BE2C (cell line): Measurements from ENCODE around the gene TSHR.

Source experiments
- DNase-seq: peaks from one replicate; pipeline ENCODE4 v3.0.0-alpha.2; 2020
- H3K27me3 ChIP-seq: fragments of 250-450 bp; sonication (Bioruptor Pico); 2 replicates; pipeline ENCODE4 v1.5.1; 2020; ENCODE audit warnings: mild to moderate bottlenecking
- H3K36me3 ChIP-seq: fragments of 250-450 bp; sonication (Bioruptor Pico); 2 replicates; pipeline ENCODE4 v1.5.1; 2020; ENCODE audit warnings: mild to moderate bottlenecking
- H3K4me1 ChIP-seq: fragments of 250-450 bp; sonication (Bioruptor Pico); 2 replicates; pipeline ENCODE4 v1.5.1; 2020
- H3K4me3 ChIP-seq: 2 replicates; pipeline ENCODE4 v1.5.1; 2011; ENCODE audit warnings: low read depth, low read length
- H3K9me3 ChIP-seq: fragments of 250-450 bp; sonication (Bioruptor Pico); 2 replicates; pipeline ENCODE4 v1.5.1; 2020
- TF ChIP-seq, protein P1 (sequence below): IDR thresholded peaks from 2 replicates; pipeline ENCODE4 v1.5.1; 2012; ENCODE audit warnings: mild to moderate bottlenecking, low read depth, low read length

The TSHR gene

DNA sequence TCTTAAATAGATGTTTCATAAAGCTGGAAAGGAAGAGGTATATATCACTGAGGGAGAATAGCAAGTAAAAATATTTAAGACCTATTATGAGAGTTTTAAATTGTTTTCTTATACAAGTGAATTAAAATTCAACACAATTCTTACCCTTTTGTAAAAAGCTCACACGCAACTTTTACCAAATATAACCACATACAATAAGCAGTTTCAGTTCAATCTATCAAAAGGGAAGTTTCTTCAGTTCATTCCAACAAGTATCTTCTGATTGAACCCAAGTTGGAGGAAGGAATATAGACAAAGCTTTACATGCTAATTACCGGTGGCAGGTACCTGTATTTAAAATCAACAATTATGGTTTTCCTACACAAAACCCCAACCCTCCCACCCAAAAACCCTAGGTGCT lies 224.2 kb downstream of the TSHR start:
- Histone ChIP-seq H3K4me3 (no peak overlapping the region), H3K27me3 (no peaks in the 10 kb centered on the region), H3K4me1 (no peaks in the 10 kb centered on the region), H3K36me3 (peaks cover 4% of the 10 kb centered on the region; the same call in 1 of the 2 replicates), H3K9me3 (no peaks in the 10 kb centered on the region)
- DNase-seq, result no peak
- TF ChIP-seq, protein P1, sequence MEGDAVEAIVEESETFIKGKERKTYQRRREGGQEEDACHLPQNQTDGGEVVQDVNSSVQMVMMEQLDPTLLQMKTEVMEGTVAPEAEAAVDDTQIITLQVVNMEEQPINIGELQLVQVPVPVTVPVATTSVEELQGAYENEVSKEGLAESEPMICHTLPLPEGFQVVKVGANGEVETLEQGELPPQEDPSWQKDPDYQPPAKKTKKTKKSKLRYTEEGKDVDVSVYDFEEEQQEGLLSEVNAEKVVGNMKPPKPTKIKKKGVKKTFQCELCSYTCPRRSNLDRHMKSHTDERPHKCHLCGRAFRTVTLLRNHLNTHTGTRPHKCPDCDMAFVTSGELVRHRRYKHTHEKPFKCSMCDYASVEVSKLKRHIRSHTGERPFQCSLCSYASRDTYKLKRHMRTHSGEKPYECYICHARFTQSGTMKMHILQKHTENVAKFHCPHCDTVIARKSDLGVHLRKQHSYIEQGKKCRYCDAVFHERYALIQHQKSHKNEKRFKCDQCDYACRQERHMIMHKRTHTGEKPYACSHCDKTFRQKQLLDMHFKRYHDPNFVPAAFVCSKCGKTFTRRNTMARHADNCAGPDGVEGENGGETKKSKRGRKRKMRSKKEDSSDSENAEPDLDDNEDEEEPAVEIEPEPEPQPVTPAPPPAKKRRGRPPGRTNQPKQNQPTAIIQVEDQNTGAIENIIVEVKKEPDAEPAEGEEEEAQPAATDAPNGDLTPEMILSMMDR, result no peak

DNA sequence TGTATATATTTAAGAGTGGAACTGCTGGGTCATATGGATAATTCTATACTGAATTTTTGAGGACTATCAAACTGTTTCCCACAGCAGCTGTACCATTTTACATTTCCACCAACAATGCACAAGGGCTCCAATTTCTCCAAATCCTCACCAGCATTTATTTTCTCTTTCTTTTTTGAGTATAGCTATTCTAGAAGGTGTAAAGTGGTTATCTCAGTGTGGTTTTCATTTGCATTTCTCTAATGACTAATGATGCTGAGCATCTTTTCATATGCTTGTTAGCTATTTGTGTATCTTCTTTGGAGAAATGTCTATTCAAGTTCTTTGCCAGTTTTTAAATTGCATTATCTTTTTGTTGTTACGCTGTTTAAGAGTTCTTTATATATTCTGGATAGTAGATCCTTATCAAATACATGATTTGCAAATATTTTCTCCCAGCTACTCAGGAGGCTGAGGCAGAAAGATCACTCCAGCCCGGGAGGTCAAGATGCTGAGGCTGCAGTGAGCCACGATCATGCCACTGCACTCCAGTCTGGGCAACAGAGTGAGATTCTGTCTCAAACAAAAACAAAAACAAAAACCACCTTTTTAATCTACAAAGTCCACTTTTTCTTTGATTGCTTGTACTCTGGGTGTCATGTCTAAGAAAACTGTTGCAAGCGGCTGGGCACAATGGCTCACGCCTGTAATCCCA lies 232.6 kb downstream of the TSHR start:
- H3K36me3 ChIP-seq, result peaks cover 28% of the 10 kb centered on the region

DNA sequence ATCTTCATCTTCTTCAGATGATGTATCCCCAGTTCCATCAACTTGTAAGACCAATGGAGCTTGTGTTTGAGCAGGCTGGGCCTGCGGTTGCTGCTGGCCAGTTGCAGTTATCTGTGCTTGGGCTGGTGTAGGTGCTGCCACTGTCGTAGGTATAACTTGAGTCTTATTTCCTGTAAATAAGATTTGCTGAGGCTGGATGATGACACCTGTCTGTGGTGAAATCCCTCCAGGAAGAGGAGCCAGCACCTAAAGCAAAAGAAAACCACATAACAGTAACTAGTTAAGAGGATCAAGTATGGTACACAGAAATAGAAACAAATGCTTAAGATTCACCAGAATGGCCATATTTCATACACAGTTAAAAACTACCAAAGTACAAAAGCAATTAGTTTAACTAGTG lies 237.2 kb downstream of the TSHR start:
- Histone ChIP-seq H3K9me3 (no peaks in the 10 kb centered on the region), H3K27me3 (no peaks in the 10 kb centered on the region), H3K36me3 (peaks cover 44% of the 10 kb centered on the region), H3K4me3 (no peak overlapping the region), H3K4me1 (no peaks in the 10 kb centered on the region)
- TF ChIP-seq, protein P1, result no peak
- DNase-seq, result no peak

More for the DNA sequence above, 232.6 kb downstream of the TSHR start:
- TF ChIP-seq, protein P1, result no peak
- no peak overlapping the region for H3K4me3 ChIP-seq
- H3K27me3 ChIP-seq, result no peaks in the 10 kb centered on the region
- H3K9me3 ChIP-seq, result no peaks in the 10 kb centered on the region
- DNase-seq, result no peak
- H3K4me1 ChIP-seq, result no peaks in the 10 kb centered on the region

DNA sequence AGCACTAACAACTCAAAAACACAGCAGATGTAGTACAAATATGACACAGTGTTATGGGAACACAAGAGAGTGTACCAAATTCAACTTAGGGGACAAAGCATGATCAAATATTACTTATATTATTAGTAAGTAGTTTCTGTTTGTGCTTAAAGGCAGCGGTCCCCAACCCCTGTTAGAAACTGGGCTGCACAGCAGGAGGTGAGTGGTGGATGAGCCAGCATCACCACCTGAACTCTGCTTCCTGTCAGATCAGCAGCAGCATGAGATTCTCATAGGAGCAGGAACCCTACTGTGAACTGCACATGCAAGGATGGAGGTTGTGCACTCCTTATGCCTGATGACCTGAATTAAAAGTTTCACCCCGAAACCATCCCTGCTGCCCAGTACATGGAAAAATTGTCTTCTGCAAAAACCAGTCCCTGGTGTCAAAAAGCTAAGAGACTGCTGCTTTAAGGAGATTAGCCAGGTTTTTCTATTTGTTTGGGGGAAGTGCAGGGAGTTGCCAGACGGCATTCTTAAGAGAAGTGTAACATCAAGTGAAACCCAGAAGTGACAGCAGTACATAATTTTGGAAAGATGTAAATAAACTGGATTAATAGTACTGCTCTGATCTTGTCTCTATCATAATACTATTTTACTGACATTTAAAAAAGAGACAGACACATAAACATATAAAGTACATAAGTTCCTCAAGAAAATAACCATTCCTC lies 238.7 kb downstream of the TSHR start:
- DNase-seq, result no peak
- Histone ChIP-seq H3K4me1 (no peaks in the 10 kb centered on the region), H3K27me3 (no peaks in the 10 kb centered on the region), H3K36me3 (peaks cover 42% of the 10 kb centered on the region), H3K4me3 (no peak overlapping the region), H3K9me3 (no peaks in the 10 kb centered on the region)
- TF ChIP-seq, protein P1, result no peak
